ENCODE data around the gene LGALS3BP.

LGALS3BP gene

DNA sequence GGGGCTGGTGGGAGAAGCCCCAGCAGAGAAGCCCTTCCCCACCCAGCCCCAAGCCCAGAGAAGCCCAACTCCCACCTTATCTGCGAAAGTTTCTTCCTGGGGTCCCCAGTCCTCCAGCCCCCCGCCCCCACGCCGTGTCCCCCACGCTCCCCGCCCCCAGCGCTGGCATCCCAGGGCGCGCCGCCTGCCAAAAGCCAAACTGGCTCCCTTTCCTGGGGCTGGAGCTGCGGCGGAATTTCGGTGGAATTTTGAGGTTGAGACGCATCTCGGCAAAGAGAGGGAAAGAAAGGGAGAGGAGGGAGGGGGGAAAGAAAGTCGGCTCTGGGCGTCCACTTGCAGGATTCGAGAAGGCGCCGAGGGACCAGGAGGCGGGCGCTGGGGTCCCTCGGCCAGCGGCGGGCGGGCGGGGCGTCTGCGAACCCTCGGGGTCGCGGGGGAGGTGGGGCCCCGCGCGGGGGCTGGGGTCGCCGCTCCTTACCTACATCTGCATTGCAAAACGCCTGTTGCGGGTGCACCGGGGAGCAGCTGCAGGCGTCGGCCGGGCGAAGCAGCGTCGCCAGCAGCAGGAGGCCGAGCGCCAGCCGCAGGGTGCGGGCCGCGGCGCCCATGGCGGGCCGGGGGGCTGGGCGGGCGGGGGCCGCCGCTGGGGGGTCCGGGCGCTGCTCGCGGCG lies 55.1 kb downstream of the LGALS3BP start:
- in situ Hi-C loops (cut with MboI; ENCODE audit: low sequenced_read_pairs): no loop called here

DNA sequence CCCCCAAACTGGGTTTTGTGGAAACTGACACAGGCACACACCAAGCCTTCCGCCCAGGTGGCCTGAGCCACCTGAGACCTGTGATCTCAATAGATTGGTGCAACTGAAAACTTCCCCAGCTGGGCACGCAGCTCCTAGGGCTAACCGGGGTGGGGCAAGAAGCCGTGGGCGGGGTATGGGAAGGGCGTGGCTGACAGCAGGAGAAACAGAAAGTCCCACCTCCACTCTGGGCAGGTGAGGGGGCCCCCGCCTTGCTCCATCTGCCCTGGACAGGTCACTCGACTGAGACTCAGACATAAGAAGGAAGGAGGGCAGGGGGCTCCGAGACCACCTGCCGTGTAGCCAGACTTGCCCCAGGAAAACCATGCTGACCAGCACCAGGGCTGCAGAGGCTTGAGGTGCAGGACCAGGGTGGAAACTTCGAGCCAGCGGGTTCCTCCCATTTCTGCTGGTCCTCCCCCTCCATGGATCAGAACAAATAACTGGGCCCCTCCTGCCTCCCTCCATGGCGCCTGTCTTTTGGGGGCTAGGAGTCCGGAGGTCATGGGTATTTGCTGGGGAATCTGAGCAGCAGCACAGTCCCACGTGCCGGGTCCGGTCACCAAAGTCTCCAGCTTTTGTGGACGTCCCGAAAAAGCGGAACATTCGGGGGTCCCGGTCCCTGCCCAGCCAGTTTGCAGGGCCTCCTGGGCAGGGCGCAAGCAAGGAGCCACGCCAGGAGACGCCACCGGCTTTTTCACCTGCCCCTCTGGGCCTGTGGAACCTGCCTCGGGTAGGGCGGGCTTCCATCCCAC lies 55.9 kb downstream of the LGALS3BP start:
- in situ Hi-C loops (cut with MboI; ENCODE audit: low sequenced_read_pairs): no loop called here

GRCh38 chr17:78922816-78923498 lies 56.8 kb downstream of the LGALS3BP start:
- in situ Hi-C loops (cut with MboI; ENCODE audit: low sequenced_read_pairs): no loop called here

DNA sequence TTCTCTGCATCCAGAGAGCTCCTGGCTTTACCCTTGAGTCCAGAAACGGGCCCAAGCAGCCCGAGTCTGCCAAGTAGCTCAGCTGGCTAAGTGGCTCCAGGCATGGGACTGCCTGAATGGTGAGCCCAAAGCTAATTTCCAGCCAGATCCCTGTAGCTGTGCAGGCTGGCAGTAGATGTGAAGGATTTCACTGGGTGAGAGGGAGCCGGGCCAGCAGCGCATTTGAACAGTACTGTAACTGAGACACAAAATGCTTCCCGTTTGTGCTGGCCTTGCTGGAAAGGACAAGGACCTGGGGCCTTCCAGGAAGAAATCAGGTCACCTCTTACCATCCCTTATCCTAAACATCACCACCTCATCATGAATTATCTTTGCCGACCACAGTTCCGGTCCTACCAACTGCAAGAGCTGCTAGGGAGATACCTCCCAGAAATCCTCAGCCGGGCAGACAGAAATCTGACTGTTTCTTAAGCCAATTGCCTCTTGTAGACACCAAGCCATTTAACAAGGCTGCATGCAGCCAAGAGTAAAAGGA lies 58.2 kb downstream of the LGALS3BP start:
- in situ Hi-C loops (cut with MboI; ENCODE audit: low sequenced_read_pairs): no loop called here
